GM13977 (cell line): Measurements from ENCODE around the gene MARCO.
A peak's percentile ranks its signal among the peaks of the same experiment; 100 is the strongest.
"Not testable (repeated sequence)": the region's sequence is repeated elsewhere in the genome, so short reads cannot be mapped to it uniquely, and the experiment has no call there.

Experiments
- DNase-seq: peaks from one replicate; pipeline ENCODE4 v3.0.0; 2012; ENCODE audit warnings: low spot score
- in situ Hi-C: fragments of 300-500 bp; cut with MboI; formaldehyde crosslinking; loops from one replicate; pipeline ENCODE4 v1.12.0; 2022; ENCODE audit warnings: low sequenced_read_pairs, low pct_unique_long_range_greater_than_20kb, mixed read lengths, inconsistent platforms; ENCODE audit not compliant: unreplicated experiment
- TF ChIP-seq, protein P1 (sequence below): IDR thresholded peaks from 2 replicates; pipeline ENCODE4 v1.5.1; 2012; ENCODE audit warnings: mild to moderate bottlenecking, control low read depth; ENCODE audit not compliant: insufficient read depth; ENCODE audit errors: extremely low read depth, missing control alignments

The MARCO gene

DNA sequence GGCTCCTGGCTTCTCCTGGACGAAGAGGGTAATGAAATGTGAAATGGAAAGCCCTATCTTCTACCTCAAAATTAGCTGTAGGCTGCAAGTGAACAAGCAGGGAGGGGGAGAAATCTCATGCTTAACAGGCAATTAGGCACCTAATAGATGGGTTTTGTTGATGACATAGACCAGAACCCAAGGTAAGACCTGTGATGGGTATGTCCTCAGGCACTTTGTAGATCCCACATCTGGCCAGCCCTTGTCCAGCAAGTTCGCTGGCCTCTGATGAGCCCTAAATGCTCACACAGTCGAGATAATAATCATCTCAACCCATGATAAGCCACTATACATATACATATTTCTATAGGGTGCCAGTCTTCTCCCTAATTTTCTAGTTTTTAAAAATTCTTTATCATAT is 82.6 kb downstream of the MARCO start:
- peak; percentile 2 for DNase-seq
- in situ Hi-C loops: no loop called here
- TF ChIP-seq, protein P1, sequence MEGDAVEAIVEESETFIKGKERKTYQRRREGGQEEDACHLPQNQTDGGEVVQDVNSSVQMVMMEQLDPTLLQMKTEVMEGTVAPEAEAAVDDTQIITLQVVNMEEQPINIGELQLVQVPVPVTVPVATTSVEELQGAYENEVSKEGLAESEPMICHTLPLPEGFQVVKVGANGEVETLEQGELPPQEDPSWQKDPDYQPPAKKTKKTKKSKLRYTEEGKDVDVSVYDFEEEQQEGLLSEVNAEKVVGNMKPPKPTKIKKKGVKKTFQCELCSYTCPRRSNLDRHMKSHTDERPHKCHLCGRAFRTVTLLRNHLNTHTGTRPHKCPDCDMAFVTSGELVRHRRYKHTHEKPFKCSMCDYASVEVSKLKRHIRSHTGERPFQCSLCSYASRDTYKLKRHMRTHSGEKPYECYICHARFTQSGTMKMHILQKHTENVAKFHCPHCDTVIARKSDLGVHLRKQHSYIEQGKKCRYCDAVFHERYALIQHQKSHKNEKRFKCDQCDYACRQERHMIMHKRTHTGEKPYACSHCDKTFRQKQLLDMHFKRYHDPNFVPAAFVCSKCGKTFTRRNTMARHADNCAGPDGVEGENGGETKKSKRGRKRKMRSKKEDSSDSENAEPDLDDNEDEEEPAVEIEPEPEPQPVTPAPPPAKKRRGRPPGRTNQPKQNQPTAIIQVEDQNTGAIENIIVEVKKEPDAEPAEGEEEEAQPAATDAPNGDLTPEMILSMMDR: no peak

GRCh38 chr2:119025013-119025412 is 83.0 kb downstream of the MARCO start:
- in situ Hi-C loops: no loop called here
- TF ChIP-seq, protein P1: no peak
- peak; percentile 1 for DNase-seq

- TF ChIP-seq, protein P1: no peak
- in situ Hi-C loops: no loop called here
- DNase-seq: no peak
Observed at GRCh38 chr2:119025762-119026351, 83.9 kb downstream of the MARCO start.

- in situ Hi-C loops: no loop called here
- DNase-seq: no peak
- TF ChIP-seq, protein P1: no peak
Observed at GRCh38 chr2:119026890-119027289, 84.9 kb downstream of the MARCO start.

GRCh38 chr2:119028327-119029174 is 86.6 kb downstream of the MARCO start:
- TF ChIP-seq, protein P1: peak; percentile 50
- in situ Hi-C loops: no loop called here
- peak; percentile 49 for DNase-seq

GRCh38 chr2:119029297-119029696 is 87.3 kb downstream of the MARCO start:
- in situ Hi-C loops: no loop called here

DNA sequence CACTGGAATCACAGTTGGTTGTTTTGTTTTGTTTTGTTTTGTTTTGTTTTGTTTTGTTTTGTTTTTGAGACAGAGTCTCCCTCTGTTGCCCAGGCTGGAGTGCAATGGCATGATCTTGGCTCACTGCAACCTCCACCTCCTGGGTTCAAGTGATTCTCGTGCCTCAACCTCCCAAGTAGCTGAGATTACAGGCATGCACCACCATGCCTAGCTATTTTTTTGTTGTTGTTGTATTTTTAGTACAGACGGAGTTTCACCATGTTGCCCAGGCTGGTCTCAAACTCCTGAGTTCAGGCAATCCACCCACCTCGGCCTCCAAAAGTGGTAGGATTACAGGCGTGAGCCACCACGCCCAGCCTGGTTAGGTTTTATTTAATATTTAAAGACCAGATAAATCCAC is 95.9 kb downstream of the MARCO start:
- DNase-seq, in situ Hi-C loops: not testable (repeated sequence)

More at GRCh38 chr2:119029297-119029696, 87.3 kb downstream of the MARCO start:
- peak; percentile 1 for DNase-seq
- TF ChIP-seq, protein P1: no peak
